ENCODE measurements around the gene PLK2. TPM values are rescaled to one million over a fixed set of nuclear protein-coding genes. Genes with fewer than 3 reads are reported as not detected.

PLK2 gene
- total and polyA plus RNA-seq, 8 donors, result 45.5 to 329 (median 254) TPM

GRCh38 chr5:58505502-58505901 is 45.6 kb upstream of the PLK2 start:
- peaks cover 0 to 21% of the 10 kb centered on the region in 2 donors for H3K4me1 ChIP-seq
- ATAC-seq (peak; percentile 26), DNase-seq (no peak)
- H3K36me3 ChIP-seq, result no peaks in the 10 kb centered on the region
- peak overlapping the region in 1 of 2 donors; percentile 29 for H3K27ac ChIP-seq
- no peaks in the 10 kb centered on the region for H3K9me3 ChIP-seq
- H3K27me3 ChIP-seq, result no peaks in the 10 kb centered on the region
- no peak overlapping the region for H3K4me3 ChIP-seq
- TF ChIP-seq CTCF (IDR thresholded peaks at IDR 0.05), result no peak
- intact Hi-C loops (cut with DNase I), result no loop called here

- Histone ChIP-seq H3K4me3 (no peak overlapping the region), H3K27ac (no peak overlapping the region), H3K36me3 (no peaks in the 10 kb centered on the region), H3K9me3 (no peaks in the 10 kb centered on the region), H3K27me3 (no peaks in the 10 kb centered on the region), H3K4me1 (peaks cover 0 to 28% of the 10 kb centered on the region in 2 donors)
- TF ChIP-seq CTCF (IDR thresholded peaks at IDR 0.05), result no peak
- ATAC-seq, result no peak
- DNase-seq, result peak in 1 of 4 donors; percentile 11
- intact Hi-C loops (cut with DNase I), result no loop called here
Observed at GRCh38 chr5:58504766-58505165, 44.9 kb upstream of the PLK2 start.

- no peaks in the 10 kb centered on the region for H3K27me3 ChIP-seq
- peaks cover 0 to 39% of the 10 kb centered on the region in 2 donors for H3K4me1 ChIP-seq
Observed at GRCh38 chr5:58503390-58504046, 43.6 kb upstream of the PLK2 start.

GRCh38 chr5:58501778-58502417 is 42.0 kb upstream of the PLK2 start:
- H3K4me3 ChIP-seq, result no peak overlapping the region
- H3K27ac ChIP-seq, result no peak overlapping the region
- ATAC-seq (no peak), DNase-seq (no peak)
- no peaks in the 10 kb centered on the region for H3K36me3 ChIP-seq
- H3K27me3 ChIP-seq, result no peaks in the 10 kb centered on the region
- intact Hi-C loops (cut with DNase I), result no loop called here
- TF ChIP-seq CTCF (IDR thresholded peaks at IDR 0.05), result no peak
- H3K9me3 ChIP-seq, result no peaks in the 10 kb centered on the region
- H3K4me1 ChIP-seq, result peaks cover 0 to 49% of the 10 kb centered on the region in 2 donors

More at GRCh38 chr5:58503390-58504046, 43.6 kb upstream of the PLK2 start:
- intact Hi-C loops (cut with DNase I), result no loop called here
- H3K27ac ChIP-seq, result no peak overlapping the region
- H3K4me3 ChIP-seq, result no peak overlapping the region
- ATAC-seq (no peak), DNase-seq (no peak)
- no peaks in the 10 kb centered on the region for H3K9me3 ChIP-seq
- no peak for TF ChIP-seq CTCF (IDR thresholded peaks at IDR 0.05)
- H3K36me3 ChIP-seq, result no peaks in the 10 kb centered on the region

GRCh38 chr5:58499941-58500340 is 40.1 kb upstream of the PLK2 start:
- intact Hi-C loops (cut with DNase I), result loop anchor here in 1 of 2 donors (5.0 kb wide), 1 partner anchor 352 kb away; no protein-coding TSS in a partner anchor
- no peak overlapping the region for H3K4me3 ChIP-seq
- no peaks in the 10 kb centered on the region for H3K9me3 ChIP-seq
- ATAC-seq (peak; percentile 62), DNase-seq (peak in 1 of 4 donors; percentile 23)
- TF ChIP-seq CTCF (IDR thresholded peaks at IDR 0.05), result no peak
- H3K36me3 ChIP-seq, result no peaks in the 10 kb centered on the region
- H3K27me3 ChIP-seq, result no peaks in the 10 kb centered on the region
- peak overlapping the region in 1 of 2 donors; percentile 79 for H3K27ac ChIP-seq
- H3K4me1 ChIP-seq, result peaks cover 0 to 33% of the 10 kb centered on the region in 2 donors

Data from left lung (tissue), 10 donors.